Naive thymus-derived CD4-positive, alpha-beta T cell (primary cell): ENCODE measurements around the gene AAMDC. TPM values are rescaled to one million over a fixed set of nuclear protein-coding genes. Genes with fewer than 3 reads are reported as not detected.
A peak's percentile ranks its signal among the peaks of the same experiment; 100 is the strongest.

ENCODE experiments used
- ATAC-seq: fragments of 150-1000 bp; cut with Tn5 transposase; 2 replicates; pipeline ENCODE4 v1.10.0; 2021; ENCODE audit warnings: mild to moderate bottlenecking, moderate library complexity
- CTCF ChIA-PET: fragments of 350-600 bp; sonication (Branson Sonifier 250); formaldehyde crosslinking; loops from one replicate; lab custom pipeline; 2021; ENCODE audit warnings: antibody characterized with exemption; lab: Charles Lee
- POLR2A ChIA-PET: fragments of 350-600 bp; sonication (Branson Sonifier 250); formaldehyde crosslinking; loops from one replicate; lab custom pipeline; 2021; ENCODE audit warnings: antibody characterized with exemption, inconsistent platforms; lab: Charles Lee
- DNase-seq, 9 donors: peaks; one replicate each; pipeline versions ENCODE4 v3.0.0 to v3.0.0-alpha.2; 2020 to 2022; ENCODE audit warnings: mixed read lengths in 1 of 9
- H3K27ac ChIP-seq: one replicate; pipeline ENCODE4 v1.7.0; 2013; ENCODE audit warnings: mild to moderate bottlenecking, low read depth, low read length, moderate library complexity
- H3K27me3 ChIP-seq, 2 donors: one replicate each; pipeline ENCODE4 v1.7.0; 2013; ENCODE audit warnings: low read length in 2 of 2, mild to moderate bottlenecking in 2 of 2, moderate library complexity in 2 of 2; ENCODE audit not compliant: control insufficient read depth in 2 of 2, insufficient read depth in 2 of 2
- H3K36me3 ChIP-seq, 3 experiments: 1 replicate in 2 of 3; 2 replicates in 1 of 3; pipeline ENCODE4 v1.7.0; 2013; ENCODE audit warnings: low read length in 3 of 3, mild to moderate bottlenecking in 3 of 3, moderate library complexity in 1 of 3; ENCODE audit not compliant: insufficient read depth in 3 of 3, control insufficient read depth in 2 of 3
- H3K4me1 ChIP-seq, 2 donors: one replicate each; pipeline ENCODE4 v1.7.0; 2013; ENCODE audit warnings: low read length in 2 of 2, mild to moderate bottlenecking in 2 of 2, moderate library complexity in 1 of 2; ENCODE audit not compliant: control insufficient read depth in 2 of 2, insufficient read depth in 2 of 2
- H3K4me3 ChIP-seq: 2 replicates; pipeline ENCODE4 v1.7.0; 2013; ENCODE audit warnings: mild to moderate bottlenecking, low read length
- H3K9me3 ChIP-seq, 3 experiments: 1 replicate in 2 of 3; 2 replicates in 1 of 3; pipeline ENCODE4 v1.7.0; 2013; ENCODE audit warnings: low read length in 3 of 3; ENCODE audit not compliant: control insufficient read depth in 2 of 3
- H3K27ac Mint-ChIP-seq, 9 donors: one replicate each; pipeline ENCODE4 v1.8.0; 2020 to 2022; ENCODE audit warnings: mixed read lengths in 9 of 9, mild to moderate bottlenecking in 8 of 9, moderate library complexity in 5 of 9, inconsistent platforms in 2 of 9
- H3K27me3 Mint-ChIP-seq, 5 donors: one replicate each; pipeline ENCODE4 v1.8.0; 2021 to 2022; ENCODE audit warnings: mixed read lengths in 5 of 5, mild to moderate bottlenecking in 1 of 5
- H3K36me3 Mint-ChIP-seq, 5 donors: one replicate each; pipeline ENCODE4 v1.8.0; 2020 to 2022; ENCODE audit warnings: mixed read lengths in 5 of 5, mild to moderate bottlenecking in 3 of 5, inconsistent platforms in 1 of 5
- H3K4me1 Mint-ChIP-seq, 7 donors: one replicate each; pipeline ENCODE4 v1.8.0; 2020 to 2022; ENCODE audit warnings: mixed read lengths in 7 of 7, mild to moderate bottlenecking in 3 of 7, inconsistent platforms in 1 of 7
- H3K4me3 Mint-ChIP-seq, 10 donors: one replicate each; pipeline ENCODE4 v1.8.0; 2020 to 2022; ENCODE audit warnings: mild to moderate bottlenecking in 10 of 10, mixed read lengths in 10 of 10, moderate library complexity in 6 of 10, inconsistent platforms in 2 of 10
- H3K9me3 Mint-ChIP-seq, 11 donors: one replicate each; pipeline ENCODE4 v1.8.0; 2020 to 2022; ENCODE audit warnings: mixed read lengths in 11 of 11, mild to moderate bottlenecking in 4 of 11, inconsistent platforms in 1 of 11, moderate library complexity in 1 of 11
- intact Hi-C, 2 donors: fragments of 100-400 bp; cut with micrococcal nuclease; formaldehyde crosslinking; loops; one replicate each; pipeline ENCODE4 v1.15.1; 2023
- polyA plus RNA-seq, 2 donors: library from polyadenylated mRNA; unstranded; fragments of 300-500 nt; fragmentation: Illumina TruSeq; gene quantifications; one replicate each; pipeline ENCODE4 v1.2.3, GENCODE V29; 2021
- total RNA-seq, 6 experiments: library from RNA in 5 of 6; stranded (reverse) in 5 of 6; gene quantifications; 1 replicate in 5 of 6; 2 replicates in 1 of 6; pipeline ENCODE4 v1.2.3 and lab custom pipeline; 2021 to 2026

Gene AAMDC
- total and polyA plus RNA-seq, 7 experiments from 2014 or later: 5.2 to 25.5 (median 8.6) TPM

GRCh38 chr11:77799338-77799737 is 21.6 kb upstream of the AAMDC start:
- peaks cover 0 to 30% (median 19%) of the 10 kb centered on the region in 5 donors for H3K36me3 Mint-ChIP-seq
- H3K27ac ChIP-seq: no peak overlapping the region

GRCh38 chr11:77800449-77800848 is 20.5 kb upstream of the AAMDC start:
- ATAC-seq (no peak), DNase-seq (no peak)
- ChIA-PET CTCF (no interaction called here), POLR2A (no interaction called here)
- no peaks in the 10 kb centered on the region for H3K9me3 ChIP-seq
- peaks cover 0 to 2% (median 0%) of the 10 kb centered on the region in 11 donors for H3K9me3 Mint-ChIP-seq
- H3K27ac Mint-ChIP-seq: peak overlapping the region in 4 of 9 donors; percentile 24 to 80 (median 50)
- H3K4me1 Mint-ChIP-seq: peaks cover 12 to 83% (median 68%) of the 10 kb centered on the region in 7 donors
- H3K36me3 Mint-ChIP-seq: peaks cover 0 to 25% (median 16%) of the 10 kb centered on the region in 5 donors
- H3K36me3 ChIP-seq: no peaks in the 10 kb centered on the region
- no peaks in the 10 kb centered on the region for H3K27me3 Mint-ChIP-seq
- peak overlapping the region in 2 of 10 donors; percentile 13 to 39 for H3K4me3 Mint-ChIP-seq
- H3K4me3 ChIP-seq: no peak overlapping the region
- peaks cover 0 to 10% of the 10 kb centered on the region in 2 donors for H3K4me1 ChIP-seq
- no peak overlapping the region for H3K27ac ChIP-seq
- intact Hi-C loops: no loop called here
- no peaks in the 10 kb centered on the region for H3K27me3 ChIP-seq

More at GRCh38 chr11:77799338-77799737, 21.6 kb upstream of the AAMDC start:
- Mint-ChIP-seq H3K4me1 (peaks cover 17 to 87% (median 79%) of the 10 kb centered on the region in 7 donors), H3K9me3 (peaks cover 0 to 2% (median 0%) of the 10 kb centered on the region in 11 donors), H3K4me3 (peak overlapping the region in 1 of 10 donors; percentile 4), H3K27me3 (no peaks in the 10 kb centered on the region), H3K27ac (peak overlapping the region in 3 of 9 donors; percentile 20 to 37 (median 30))
- no peak for DNase-seq
- no peaks in the 10 kb centered on the region for H3K9me3 ChIP-seq
- no peak for ATAC-seq
- POLR2A ChIA-PET: interaction anchor here (0.7 kb wide), 1 partner anchor 182 kb away, joined by 3 read pairs; no protein-coding TSS in a partner anchor
- CTCF ChIA-PET: no interaction called here
- peaks cover 0 to 10% of the 10 kb centered on the region in 2 donors for H3K4me1 ChIP-seq
- H3K4me3 ChIP-seq: no peak overlapping the region
- H3K27me3 ChIP-seq: no peaks in the 10 kb centered on the region
- no peaks in the 10 kb centered on the region for H3K36me3 ChIP-seq
- intact Hi-C loops: no loop called here

GRCh38 chr11:77801477-77801876 is 19.5 kb upstream of the AAMDC start:
- intact Hi-C loops: no loop called here
- peaks cover 13 to 81% (median 66%) of the 10 kb centered on the region in 7 donors for H3K4me1 Mint-ChIP-seq
- H3K27ac Mint-ChIP-seq: peak overlapping the region in 2 of 9 donors; percentile 18 to 59
- ChIA-PET CTCF (no interaction called here), POLR2A (no interaction called here)
- Histone ChIP-seq H3K36me3 (no peaks in the 10 kb centered on the region), H3K27me3 (no peaks in the 10 kb centered on the region), H3K27ac (no peak overlapping the region), H3K4me3 (no peak overlapping the region), H3K9me3 (no peaks in the 10 kb centered on the region), H3K4me1 (peaks cover 0 to 8% of the 10 kb centered on the region in 2 donors)
- ATAC-seq: no peak
- H3K9me3 Mint-ChIP-seq: peaks cover 0 to 2% (median 0%) of the 10 kb centered on the region in 11 donors
- peaks cover 0 to 25% (median 16%) of the 10 kb centered on the region in 5 donors for H3K36me3 Mint-ChIP-seq
- peak overlapping the region in 1 of 10 donors; percentile 13 for H3K4me3 Mint-ChIP-seq
- DNase-seq: no peak
- no peaks in the 10 kb centered on the region for H3K27me3 Mint-ChIP-seq

- DNase-seq: no peak
- Mint-ChIP-seq H3K27ac (peak overlapping the region in 3 of 9 donors; percentile 55 to 83 (median 56)), H3K4me3 (peak overlapping the region in 4 of 10 donors; percentile 10 to 42 (median 26)), H3K27me3 (no peaks in the 10 kb centered on the region), H3K4me1 (peaks cover 14 to 79% (median 61%) of the 10 kb centered on the region in 7 donors), H3K9me3 (peaks cover 0 to 2% (median 0%) of the 10 kb centered on the region in 11 donors), H3K36me3 (peaks cover 0 to 31% (median 19%) of the 10 kb centered on the region in 5 donors)
- no peak overlapping the region for H3K27ac ChIP-seq
- ChIA-PET POLR2A (no interaction called here), CTCF (no interaction called here)
- peaks cover 6 to 12% of the 10 kb centered on the region in 2 donors for H3K4me1 ChIP-seq
- intact Hi-C loops: no loop called here
- no peaks in the 10 kb centered on the region for H3K9me3 ChIP-seq
- H3K27me3 ChIP-seq: no peaks in the 10 kb centered on the region
- no peak for ATAC-seq
- H3K36me3 ChIP-seq: peaks cover 0 to 4% (median 0%) of the 10 kb centered on the region in 3 experiments
- no peak overlapping the region for H3K4me3 ChIP-seq
Observed at GRCh38 chr11:77806415-77806814, 14.5 kb upstream of the AAMDC start.

- ChIA-PET POLR2A (no interaction called here), CTCF (no interaction called here)
- H3K36me3 Mint-ChIP-seq: peaks cover 0 to 33% (median 22%) of the 10 kb centered on the region in 5 donors
- H3K36me3 ChIP-seq: peaks cover 0 to 9% (median 0%) of the 10 kb centered on the region in 3 experiments
- no peaks in the 10 kb centered on the region for H3K27me3 ChIP-seq
- H3K4me3 Mint-ChIP-seq: peak overlapping the region in 3 of 10 donors; percentile 13 to 32 (median 19)
- peaks cover 7 to 14% of the 10 kb centered on the region in 2 donors for H3K4me1 ChIP-seq
- DNase-seq (no peak), ATAC-seq (no peak)
- peaks cover 16 to 80% (median 59%) of the 10 kb centered on the region in 7 donors for H3K4me1 Mint-ChIP-seq
- peak overlapping the region in 5 of 9 donors; percentile 0 to 11 (median 7) for H3K27ac Mint-ChIP-seq
- intact Hi-C loops: no loop called here
- peaks cover 0 to 2% (median 0%) of the 10 kb centered on the region in 11 donors for H3K9me3 Mint-ChIP-seq
- H3K27ac ChIP-seq: no peak overlapping the region
- H3K4me3 ChIP-seq: no peak overlapping the region
- no peaks in the 10 kb centered on the region for H3K9me3 ChIP-seq
- no peaks in the 10 kb centered on the region for H3K27me3 Mint-ChIP-seq
Observed at GRCh38 chr11:77806993-77807392, 14.0 kb upstream of the AAMDC start.

GRCh38 chr11:77813256-77813655 is 7.7 kb upstream of the AAMDC start:
- no peak overlapping the region for H3K27ac Mint-ChIP-seq
- no peaks in the 10 kb centered on the region for H3K9me3 ChIP-seq
- H3K36me3 Mint-ChIP-seq: peaks cover 4 to 37% (median 34%) of the 10 kb centered on the region in 5 donors
- peaks cover 0 to 16% (median 0%) of the 10 kb centered on the region in 3 experiments for H3K36me3 ChIP-seq
- ATAC-seq (no peak), DNase-seq (no peak)
- H3K27ac ChIP-seq: no peak overlapping the region
- peaks cover 0 to 5% (median 0%) of the 10 kb centered on the region in 11 donors for H3K9me3 Mint-ChIP-seq
- H3K4me1 ChIP-seq: peaks cover 24 to 25% of the 10 kb centered on the region in 2 donors
- H3K27me3 Mint-ChIP-seq: no peaks in the 10 kb centered on the region
- CTCF ChIA-PET: interaction anchor here (0.6 kb wide), 1 partner anchor 184 kb away, joined by 3 read pairs; no protein-coding TSS in a partner anchor
- intact Hi-C loops: no loop called here
- no peaks in the 10 kb centered on the region for H3K27me3 ChIP-seq
- H3K4me3 Mint-ChIP-seq: peak overlapping the region in 5 of 10 donors; percentile 21 to 52 (median 24)
- no peak overlapping the region for H3K4me3 ChIP-seq
- H3K4me1 Mint-ChIP-seq: peaks cover 24 to 89% (median 72%) of the 10 kb centered on the region in 7 donors
- POLR2A ChIA-PET: interaction anchor here (1.1 kb wide), 1 partner anchor 31 kb away, joined by 3 read pairs; no protein-coding TSS in a partner anchor
